ENCODE measurements around the gene AHCYL1. TPM values are rescaled to one million over a fixed set of nuclear protein-coding genes. Genes with fewer than 3 reads are reported as not detected.

The AHCYL1 gene
- total RNA-seq, 3 donors from 2014 or later, result 87.5 to 116 (median 87.8) TPM

DNA sequence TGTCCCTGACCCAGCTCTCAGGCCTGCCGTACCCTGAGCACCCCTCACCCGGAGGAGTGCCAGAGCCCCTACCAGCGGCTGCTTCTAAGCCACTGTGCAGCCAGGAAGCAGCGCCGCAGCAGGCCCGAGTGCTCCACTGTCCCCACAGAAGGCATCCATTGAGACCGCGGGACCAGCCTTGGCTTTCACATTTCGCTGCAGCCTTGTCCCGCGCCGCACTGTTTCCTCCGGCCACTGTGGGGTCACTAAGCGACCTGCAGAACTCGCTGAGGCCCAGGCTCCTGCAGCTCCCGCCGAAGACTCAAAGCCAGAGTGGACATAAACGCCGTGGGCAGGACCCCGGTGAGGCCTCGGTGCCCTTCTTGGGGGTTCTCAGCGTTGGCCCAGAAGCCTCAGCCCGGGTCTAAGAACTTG, 82.9 kb downstream of the AHCYL1 start:
- Histone ChIP-seq H3K4me1 (ENCODE audit: low read depth) (peaks cover 26% of the 10 kb centered on the region), H3K9me3 (no peaks in the 10 kb centered on the region), H3K4me3 (no peak overlapping the region), H3K36me3 (ENCODE audit: low read depth) (no peaks in the 10 kb centered on the region)
- ATAC-seq (no peak), DNase-seq (no peak)
- intact Hi-C loops (cut with DNase I, micrococcal nuclease), result no loop called here
- TF ChIP-seq CTCF (IDR thresholded peaks at IDR 0.05), result no peak

GRCh38 chr1:110067893-110068645, 83.5 kb downstream of the AHCYL1 start:
- intact Hi-C loops (cut with DNase I, micrococcal nuclease), result no loop called here
- peaks cover 26% of the 10 kb centered on the region for H3K4me1 ChIP-seq (ENCODE audit: low read depth)
- H3K36me3 ChIP-seq (ENCODE audit: low read depth), result no peaks in the 10 kb centered on the region
- DNase-seq, result no peak
- peak; percentile 13 for ATAC-seq
- no peak for TF ChIP-seq CTCF (IDR thresholded peaks at IDR 0.05)
- H3K4me3 ChIP-seq, result no peak overlapping the region
- no peaks in the 10 kb centered on the region for H3K9me3 ChIP-seq

GRCh38 chr1:110068646-110069403, 84.3 kb downstream of the AHCYL1 start:
- no peak for DNase-seq
- intact Hi-C loops (cut with DNase I, micrococcal nuclease), result no loop called here

GRCh38 chr1:110069404-110070281, 85.1 kb downstream of the AHCYL1 start:
- no peak for TF ChIP-seq CTCF (IDR thresholded peaks at IDR 0.05)
- ATAC-seq (peak; percentile 37), DNase-seq (no peak)
- peaks cover 26% of the 10 kb centered on the region for H3K4me1 ChIP-seq (ENCODE audit: low read depth)
- H3K36me3 ChIP-seq (ENCODE audit: low read depth), result no peaks in the 10 kb centered on the region
- H3K4me3 ChIP-seq, result no peak overlapping the region
- intact Hi-C loops (cut with DNase I, micrococcal nuclease), result no loop called here
- no peaks in the 10 kb centered on the region for H3K9me3 ChIP-seq

More at GRCh38 chr1:110068646-110069403, 84.3 kb downstream of the AHCYL1 start:
- Histone ChIP-seq H3K9me3 (no peaks in the 10 kb centered on the region), H3K4me1 (ENCODE audit: low read depth) (peaks cover 26% of the 10 kb centered on the region), H3K36me3 (ENCODE audit: low read depth) (no peaks in the 10 kb centered on the region), H3K4me3 (no peak overlapping the region)
- ATAC-seq, result peak; percentile 8
- TF ChIP-seq CTCF (IDR thresholded peaks at IDR 0.05), result no peak

- Histone ChIP-seq H3K9me3 (no peaks in the 10 kb centered on the region), H3K4me3 (no peak overlapping the region), H3K4me1 (ENCODE audit: low read depth) (peaks cover 26% of the 10 kb centered on the region), H3K36me3 (ENCODE audit: low read depth) (no peaks in the 10 kb centered on the region)
- TF ChIP-seq CTCF (IDR thresholded peaks at IDR 0.05), result no peak
- intact Hi-C loops (cut with DNase I, micrococcal nuclease), result no loop called here
- ATAC-seq (peak; percentile 7), DNase-seq (no peak)
These were observed 85.7 kb downstream of the AHCYL1 start for GRCh38 chr1:110070282-110070669.

Measured in mucosa of descending colon (tissue), 3 donors.